GM10248 (cell line): ENCODE results near the gene LSP1.

Source experiments
- CTCF ChIA-PET: fragments of 300-600 bp; sonication (Branson Sonifier 250); formaldehyde crosslinking; extraction: SDS; loops from one replicate; lab custom pipeline; 2021; ENCODE audit warnings: antibody characterized with exemption; lab: Yijun Ruan, JAX
- POLR2A ChIA-PET: fragments of 350-650 bp; sonication (Branson Sonifier 250); formaldehyde crosslinking; extraction: SDS; loops from one replicate; lab custom pipeline; 2020; ENCODE audit warnings: antibody characterized with exemption; lab: Yijun Ruan, JAX
- DNase-seq: peaks from one replicate; pipeline ENCODE4 v3.0.0; 2012; ENCODE audit errors: extremely low spot score
- TF ChIP-seq, protein P1 (sequence below): IDR thresholded peaks from 2 replicates; pipeline ENCODE4 v1.5.1; 2012; ENCODE audit warnings: mild to moderate bottlenecking, low read depth; ENCODE audit errors: extremely low read depth, missing control alignments, control extremely low read depth

The LSP1 gene

DNA sequence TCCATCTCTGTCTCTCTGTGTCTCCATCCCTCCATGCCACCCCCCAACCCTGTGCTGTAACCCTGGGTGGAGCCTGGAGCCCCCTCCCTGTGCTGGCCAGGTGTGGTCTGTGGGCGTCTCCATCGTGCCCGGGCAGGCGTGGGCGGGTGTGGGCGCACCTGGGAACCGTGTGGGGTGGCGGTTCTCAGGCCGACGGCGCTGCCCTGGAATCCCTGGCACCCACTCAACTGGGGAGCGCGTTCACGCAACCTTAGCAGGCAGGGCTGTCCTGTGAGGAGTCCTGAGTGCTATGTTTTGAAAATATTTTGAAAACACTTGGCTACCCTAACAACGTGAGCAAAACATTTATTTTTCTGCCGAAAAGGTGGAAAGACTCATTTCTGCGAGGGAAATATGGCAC is 71.3 kb downstream of the LSP1 start:
- CTCF ChIA-PET, result interaction anchor here (1.8 to 2.0 kb wide), 2 partner anchors 42 to 78 kb away, joined by 6 read pairs; no protein-coding TSS in a partner anchor
- no peak for DNase-seq
- TF ChIP-seq, protein P1, sequence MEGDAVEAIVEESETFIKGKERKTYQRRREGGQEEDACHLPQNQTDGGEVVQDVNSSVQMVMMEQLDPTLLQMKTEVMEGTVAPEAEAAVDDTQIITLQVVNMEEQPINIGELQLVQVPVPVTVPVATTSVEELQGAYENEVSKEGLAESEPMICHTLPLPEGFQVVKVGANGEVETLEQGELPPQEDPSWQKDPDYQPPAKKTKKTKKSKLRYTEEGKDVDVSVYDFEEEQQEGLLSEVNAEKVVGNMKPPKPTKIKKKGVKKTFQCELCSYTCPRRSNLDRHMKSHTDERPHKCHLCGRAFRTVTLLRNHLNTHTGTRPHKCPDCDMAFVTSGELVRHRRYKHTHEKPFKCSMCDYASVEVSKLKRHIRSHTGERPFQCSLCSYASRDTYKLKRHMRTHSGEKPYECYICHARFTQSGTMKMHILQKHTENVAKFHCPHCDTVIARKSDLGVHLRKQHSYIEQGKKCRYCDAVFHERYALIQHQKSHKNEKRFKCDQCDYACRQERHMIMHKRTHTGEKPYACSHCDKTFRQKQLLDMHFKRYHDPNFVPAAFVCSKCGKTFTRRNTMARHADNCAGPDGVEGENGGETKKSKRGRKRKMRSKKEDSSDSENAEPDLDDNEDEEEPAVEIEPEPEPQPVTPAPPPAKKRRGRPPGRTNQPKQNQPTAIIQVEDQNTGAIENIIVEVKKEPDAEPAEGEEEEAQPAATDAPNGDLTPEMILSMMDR, result no peak
- POLR2A ChIA-PET, result interaction anchor here (0.6 kb wide), 2 partner anchors 11 to 1559 kb away, joined by 4 to 5 read pairs; no protein-coding TSS in a partner anchor

DNA sequence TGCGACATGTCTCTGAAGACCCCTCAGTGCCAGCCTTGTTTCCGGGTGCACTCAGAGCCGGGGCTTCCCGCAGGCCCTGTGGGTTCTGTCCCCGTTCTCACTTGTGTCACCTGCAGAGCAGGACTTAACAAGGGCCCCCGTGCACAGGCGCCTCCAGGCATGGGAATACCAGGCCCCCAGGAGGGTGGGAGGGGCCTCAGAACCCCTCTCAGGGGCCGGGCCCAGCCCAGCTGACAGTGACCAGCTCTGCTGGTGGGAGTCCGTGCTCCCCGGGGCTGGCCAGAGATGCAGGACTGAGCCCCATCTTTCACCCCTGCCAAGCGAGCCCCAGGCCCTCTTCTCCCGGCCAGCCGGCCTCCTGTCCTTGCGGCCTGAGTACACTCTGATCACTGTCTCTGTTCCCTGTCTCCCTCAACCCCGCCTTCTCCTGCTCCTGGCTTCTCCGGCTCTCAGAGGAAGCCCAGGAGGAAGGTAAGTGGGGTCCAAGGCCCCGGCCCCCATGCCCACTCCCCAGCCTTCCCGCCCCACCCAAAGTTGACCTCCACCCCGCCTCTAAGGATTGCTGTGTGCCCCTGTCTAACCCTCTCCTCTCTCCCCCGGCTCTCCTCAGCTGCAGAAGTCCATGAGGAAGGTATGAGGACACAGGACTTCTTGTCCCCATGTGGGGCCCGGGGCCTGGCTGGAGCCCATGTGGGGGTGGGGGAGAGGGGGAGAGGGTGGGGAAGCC is 71.9 kb downstream of the LSP1 start:
- no peak for DNase-seq
- TF ChIP-seq, protein P1, result no peak
- ChIA-PET CTCF (interaction anchor here (1.8 kb wide), 1 partner anchor 42 kb away, joined by 6 read pairs; no protein-coding TSS in a partner anchor), POLR2A (no interaction called here)

DNA sequence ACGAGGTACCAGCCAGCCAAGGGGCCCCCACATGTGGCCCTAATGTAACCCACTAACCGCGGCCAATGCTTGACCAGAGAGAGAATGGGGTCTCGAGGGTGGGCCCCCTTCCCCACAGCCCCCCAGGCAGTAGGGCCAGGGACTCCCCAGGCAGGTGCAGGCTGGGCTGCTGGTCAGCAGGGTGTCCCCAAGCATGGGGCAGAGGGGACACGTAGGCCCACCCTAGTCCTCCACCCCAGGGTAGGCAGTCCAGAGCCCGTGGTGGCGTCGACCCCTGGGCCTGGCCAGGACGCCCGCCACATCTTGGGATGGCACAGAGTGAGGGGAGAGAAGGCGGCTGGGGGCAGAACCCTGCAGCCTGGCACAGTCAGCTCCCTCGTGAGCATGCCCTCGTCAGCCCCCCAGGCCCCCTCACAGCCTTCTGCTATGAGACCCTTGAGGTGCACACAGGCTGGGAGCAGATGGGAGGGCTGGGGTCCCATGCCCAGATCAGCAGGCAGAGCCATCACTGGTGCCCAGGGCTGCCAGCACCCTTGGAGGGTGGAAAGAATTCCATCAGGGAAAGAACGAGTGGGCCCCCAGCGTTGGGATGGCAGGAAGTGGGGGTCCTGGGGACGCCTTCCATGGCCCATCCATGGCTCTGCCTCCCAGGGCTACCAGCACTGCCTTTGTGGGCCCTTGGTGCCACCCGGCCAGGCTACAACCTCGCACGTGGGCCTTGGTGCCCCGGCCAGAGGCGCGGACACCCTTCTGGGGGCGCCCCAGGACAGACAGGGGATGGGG is 72.7 kb downstream of the LSP1 start:
- DNase-seq, result no peak
- TF ChIP-seq, protein P1, result no peak
- ChIA-PET POLR2A (no interaction called here), CTCF (interaction anchor here (1.8 kb wide), 1 partner anchor 43 kb away, joined by 6 read pairs; no protein-coding TSS in a partner anchor)

DNA sequence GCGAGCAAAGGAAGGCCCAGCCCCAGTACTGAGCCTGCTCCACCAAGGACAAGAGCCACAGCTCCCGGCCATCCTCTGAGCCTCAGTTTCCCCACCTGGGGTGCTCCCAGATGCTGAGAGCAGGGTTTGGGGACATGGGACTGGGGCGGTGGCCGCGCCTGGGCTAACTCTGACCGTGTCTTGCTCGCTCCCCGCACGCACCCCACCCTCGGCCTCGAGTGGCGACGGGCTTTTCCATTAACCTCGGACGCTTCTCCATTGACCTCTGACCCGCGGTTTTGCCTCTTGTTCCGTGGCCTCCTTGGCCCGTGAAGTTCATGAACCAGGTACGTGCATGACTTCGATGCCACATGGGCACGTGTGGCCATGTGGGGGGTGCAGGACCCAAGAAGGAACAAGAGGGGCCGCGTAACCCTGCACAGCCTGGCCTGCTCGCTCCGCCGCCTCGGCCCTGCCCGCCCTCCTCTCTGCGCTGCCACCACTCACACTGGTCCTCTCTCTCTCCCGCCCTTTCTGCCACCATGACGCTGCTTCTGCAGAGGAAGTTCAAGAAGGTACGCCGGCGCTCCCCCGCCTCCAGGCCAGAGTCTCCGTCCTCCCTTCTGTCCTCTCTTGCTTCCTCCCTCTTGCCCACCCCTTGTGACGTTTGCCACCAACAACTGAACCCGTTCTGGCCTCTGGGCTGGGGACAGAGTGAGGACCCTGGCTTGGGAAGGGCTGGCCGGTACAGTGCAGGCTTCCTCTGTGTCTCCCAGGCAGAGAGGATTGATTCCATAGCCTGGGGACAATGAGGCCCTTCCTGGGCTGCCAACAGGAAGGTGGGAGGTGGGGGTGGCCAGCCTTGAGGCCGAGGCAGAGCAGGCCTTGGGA is 73.5 kb downstream of the LSP1 start:
- TF ChIP-seq, protein P1, result no peak
- POLR2A ChIA-PET, result no interaction called here
- CTCF ChIA-PET, result interaction anchor here (1.0 to 1.8 kb wide), 2 partner anchors 9 to 44 kb away, joined by 3 to 6 read pairs; no protein-coding TSS in a partner anchor
- no peak for DNase-seq

- CTCF ChIA-PET, result interaction anchor here (1.0 kb wide), 1 partner anchor 9 kb away, joined by 3 read pairs; no protein-coding TSS in a partner anchor
- TF ChIP-seq, protein P1, result no peak
- POLR2A ChIA-PET, result interaction anchor here (0.6 kb wide), 1 partner anchor 18 kb away, joined by 3 read pairs; no protein-coding TSS in a partner anchor
These were observed 74.4 kb downstream of the LSP1 start for GRCh38 chr11:1927026-1927847.

More at GRCh38 chr11:1927026-1927847, 74.4 kb downstream of the LSP1 start:
- DNase-seq, result no peak
